GM21529 (cell line): ENCODE measurements around the gene CCDC144A.
"Not testable (repeated sequence)": the region's sequence is repeated elsewhere in the genome, so short reads cannot be mapped to it uniquely, and the experiment has no call there.

ENCODE experiments used
- ATAC-seq: cut with Tn5 transposase; IDR thresholded peaks from one replicate; pipeline ENCODE4 v1.9.1; 2021; ENCODE audit not compliant: unreplicated experiment

CCDC144A gene

GRCh38 chr17:16818821-16819683 is 129.0 kb downstream of the CCDC144A start:
- no peak for ATAC-seq

GRCh38 chr17:16820161-16820877 is 130.3 kb downstream of the CCDC144A start:
- no peak for ATAC-seq

GRCh38 chr17:16820979-16821543 is 131.0 kb downstream of the CCDC144A start:
- ATAC-seq, result no peak

- not testable (repeated sequence) for ATAC-seq
Observed at GRCh38 chr17:16822133-16822532, 132.1 kb downstream of the CCDC144A start.

- ATAC-seq, result not testable (repeated sequence)
Observed at GRCh38 chr17:16823768-16824406, 133.8 kb downstream of the CCDC144A start.
